ENCODE measurements around the gene EDNRB. TPM values are rescaled to one million over a fixed set of nuclear protein-coding genes. Genes with fewer than 3 reads are reported as not detected.

Gene EDNRB
- total RNA-seq, 1 experiment from 2014 or later = 0.22 TPM

DNA sequence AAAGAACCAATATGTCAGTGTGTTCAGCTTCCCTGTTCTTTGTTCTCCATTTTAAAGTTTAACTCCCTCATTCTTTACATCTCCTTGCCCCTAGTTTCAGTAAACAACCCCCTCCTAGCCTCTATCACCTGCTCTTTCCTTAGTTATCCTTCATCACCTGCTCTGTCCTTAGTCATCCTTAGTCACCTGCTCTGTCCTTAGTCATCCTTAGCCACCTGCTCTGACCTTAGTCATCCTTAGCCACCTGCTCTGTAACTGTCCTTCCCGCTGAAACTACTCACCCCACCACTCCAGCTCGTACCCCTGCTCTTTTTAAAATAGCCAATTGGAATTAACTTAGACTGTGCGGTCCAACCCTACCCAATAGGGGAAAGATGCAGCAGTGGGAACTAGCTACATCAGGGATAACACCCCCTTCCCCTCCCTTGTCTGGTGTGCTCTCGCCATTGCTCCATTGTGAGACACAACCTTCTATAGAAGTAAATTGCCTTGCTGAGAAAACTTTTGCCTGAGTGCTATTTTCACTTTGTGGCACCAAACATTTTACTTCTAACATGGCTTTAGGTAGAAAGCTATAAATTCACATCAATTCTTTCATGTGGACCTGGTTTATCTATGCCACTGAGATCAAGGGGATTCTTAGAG, 16.2 kb downstream of the EDNRB start:
- Histone ChIP-seq H3K36me3 (ENCODE audit: control insufficient read depth in 1 of 2, insufficient read depth in 2 of 2, low read length in 2 of 2) (no peaks in the 10 kb centered on the region), H3K4me1 (ENCODE audit: control insufficient read depth in 1 of 2, insufficient read depth in 2 of 2, low read length in 2 of 2) (no peaks in the 10 kb centered on the region), H3K27ac (ENCODE audit: low read depth, low read length) (no peak overlapping the region), H3K4me2 (ENCODE audit: low read length) (no peak overlapping the region), H3K9me2 (ENCODE audit: insufficient read depth) (no peaks in the 10 kb centered on the region), H3K4me3 (replicated peaks in 1 of 2; ENCODE audit: low read depth in 1 of 2, low read length in 2 of 2) (no peak overlapping the region), H2AFZ (ENCODE audit: low read depth, low read length, poor library complexity, severe bottlenecking) (no peak overlapping the region), H3K9me3 (ENCODE audit: control insufficient read depth in 1 of 2, insufficient read depth in 1 of 2, low read depth in 1 of 2, low read length in 2 of 2) (peaks cover 0 to 8% of the 10 kb centered on the region in 2 experiments; a peak in 2 of 4 replicates), H3K79me2 (ENCODE audit: insufficient read depth, low read length) (no peaks in the 10 kb centered on the region), H3K9ac (ENCODE audit: low read length) (no peak overlapping the region), H3K27me3 (ENCODE audit: insufficient read depth, low read length) (no peaks in the 10 kb centered on the region), H4K20me1 (ENCODE audit: insufficient read depth) (no peaks in the 10 kb centered on the region)
- ChIA-PET POLR2A (no interaction called here), RAD21 (ENCODE audit: low non-redundant PET in 1 of 2, low total read pairs in 2 of 2, uncharacterized antibody in 2 of 2, unreplicated experiment in 2 of 2) (no interaction called here), CTCF (no interaction called here)
- TF ChIP-seq, protein P1, sequence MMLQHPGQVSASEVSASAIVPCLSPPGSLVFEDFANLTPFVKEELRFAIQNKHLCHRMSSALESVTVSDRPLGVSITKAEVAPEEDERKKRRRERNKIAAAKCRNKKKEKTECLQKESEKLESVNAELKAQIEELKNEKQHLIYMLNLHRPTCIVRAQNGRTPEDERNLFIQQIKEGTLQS (IDR thresholded peaks at IDR 0.05) = no peak
- no peak for TF ChIP-seq POLR2AphosphoS5 (IDR thresholded peaks at IDR 0.05; ENCODE audit: low read depth, low read length)
- no peak for TF ChIP-seq ZFX (IDR thresholded peaks at IDR 0.05)
- no peak for TF ChIP-seq EGR1 (IDR thresholded peaks at IDR 0.05; ENCODE audit: low read depth)
- no peak for TF ChIP-seq EZH2 (IDR thresholded peaks at IDR 0.05)
- TF ChIP-seq, protein P2, sequence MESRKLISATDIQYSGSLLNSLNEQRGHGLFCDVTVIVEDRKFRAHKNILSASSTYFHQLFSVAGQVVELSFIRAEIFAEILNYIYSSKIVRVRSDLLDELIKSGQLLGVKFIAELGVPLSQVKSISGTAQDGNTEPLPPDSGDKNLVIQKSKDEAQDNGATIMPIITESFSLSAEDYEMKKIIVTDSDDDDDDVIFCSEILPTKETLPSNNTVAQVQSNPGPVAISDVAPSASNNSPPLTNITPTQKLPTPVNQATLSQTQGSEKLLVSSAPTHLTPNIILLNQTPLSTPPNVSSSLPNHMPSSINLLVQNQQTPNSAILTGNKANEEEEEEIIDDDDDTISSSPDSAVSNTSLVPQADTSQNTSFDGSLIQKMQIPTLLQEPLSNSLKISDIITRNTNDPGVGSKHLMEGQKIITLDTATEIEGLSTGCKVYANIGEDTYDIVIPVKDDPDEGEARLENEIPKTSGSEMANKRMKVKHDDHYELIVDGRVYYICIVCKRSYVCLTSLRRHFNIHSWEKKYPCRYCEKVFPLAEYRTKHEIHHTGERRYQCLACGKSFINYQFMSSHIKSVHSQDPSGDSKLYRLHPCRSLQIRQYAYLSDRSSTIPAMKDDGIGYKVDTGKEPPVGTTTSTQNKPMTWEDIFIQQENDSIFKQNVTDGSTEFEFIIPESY (IDR thresholded peaks at IDR 0.05; ENCODE audit: extremely low read depth, insufficient replicate concordance, low read length) = no peak
- no peak for TF ChIP-seq EZH2phosphoT487 (IDR thresholded peaks at IDR 0.05; ENCODE audit: borderline replicate concordance)
- no peak for TF ChIP-seq SP1 (IDR thresholded peaks at IDR 0.05; ENCODE audit: low read depth)
- no peak for TF ChIP-seq SIN3A (IDR thresholded peaks at IDR 0.05; ENCODE audit: low read depth)
- ATAC-seq (no peak), DNase-seq (ENCODE audit: low read depth, low spot score) (no peak)
- intact Hi-C loops (cut with micrococcal nuclease) = no loop called here
- no TSS peak for BruUV-seq (replicated peaks)

All from HCT116 (cell line).